GM21423 (cell line): ENCODE measurements around the gene MEI4.
"Not testable (repeated sequence)": the region's sequence is repeated elsewhere in the genome, so short reads cannot be mapped to it uniquely, and the experiment has no call there.

Experiments used
- ATAC-seq: cut with Tn5 transposase; IDR thresholded peaks from one replicate; pipeline ENCODE4 v1.9.1; 2021; ENCODE audit warnings: mild to moderate bottlenecking, moderate library complexity; ENCODE audit not compliant: unreplicated experiment

The MEI4 gene

GRCh38 chr6:77678048-77678447, 25.2 kb downstream of the MEI4 start:
- no peak for ATAC-seq

DNA sequence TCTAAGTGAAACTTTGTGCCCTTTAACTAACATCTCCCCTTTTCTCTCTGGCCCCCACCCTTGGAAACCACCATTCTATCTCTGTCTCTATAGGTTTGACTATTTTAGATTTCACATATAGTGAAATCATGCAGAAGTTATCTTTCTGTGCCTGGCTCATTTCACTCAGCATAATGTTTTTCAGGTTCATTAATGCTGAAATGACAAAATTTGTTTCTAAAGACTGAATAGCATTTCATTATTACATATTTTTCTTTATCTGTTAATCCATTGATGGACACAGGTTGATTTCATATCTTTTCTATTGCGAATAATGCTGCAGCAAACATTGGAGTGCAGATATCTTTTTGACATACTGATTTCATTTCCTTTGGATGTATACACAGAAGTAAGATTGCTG, 30.7 kb downstream of the MEI4 start:
- no peak for ATAC-seq

DNA sequence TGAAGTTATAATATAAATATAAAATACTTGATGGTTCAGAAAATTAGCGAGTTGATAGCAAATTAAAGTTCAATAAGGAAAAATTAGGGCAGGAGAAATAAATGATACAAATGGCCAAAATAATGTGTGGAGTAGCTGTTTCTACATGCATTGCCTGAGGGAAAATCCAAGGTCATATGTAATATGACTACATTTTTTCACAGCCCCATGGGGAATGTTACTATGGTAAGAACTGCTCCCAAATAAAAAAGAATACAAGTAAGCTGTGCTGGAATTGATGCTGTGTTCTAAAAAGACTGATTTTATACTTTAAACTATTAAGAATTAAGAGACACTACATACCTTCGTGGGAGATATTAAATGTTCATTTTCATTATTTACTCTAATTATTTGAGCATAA, 34.1 kb downstream of the MEI4 start:
- no peak for ATAC-seq

DNA sequence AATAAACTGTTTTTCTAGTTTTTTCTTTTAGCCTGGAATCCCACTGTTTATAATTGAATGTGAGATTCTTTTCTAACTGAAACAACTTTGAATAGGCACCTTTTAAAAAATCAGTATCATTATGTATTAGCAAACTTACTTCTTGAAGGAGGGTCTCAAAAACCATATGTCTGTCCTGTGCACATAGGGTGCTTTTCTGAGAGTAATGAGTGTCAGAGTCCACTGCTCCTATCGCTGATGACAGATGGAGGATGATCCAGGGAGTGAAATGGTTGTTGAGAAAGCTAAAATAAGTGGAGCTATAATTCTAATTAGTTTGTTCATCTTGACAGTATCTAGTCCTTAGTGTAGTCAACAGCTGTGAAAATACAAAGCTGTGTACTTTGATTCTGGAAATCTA, 35.8 kb downstream of the MEI4 start:
- ATAC-seq: no peak

DNA sequence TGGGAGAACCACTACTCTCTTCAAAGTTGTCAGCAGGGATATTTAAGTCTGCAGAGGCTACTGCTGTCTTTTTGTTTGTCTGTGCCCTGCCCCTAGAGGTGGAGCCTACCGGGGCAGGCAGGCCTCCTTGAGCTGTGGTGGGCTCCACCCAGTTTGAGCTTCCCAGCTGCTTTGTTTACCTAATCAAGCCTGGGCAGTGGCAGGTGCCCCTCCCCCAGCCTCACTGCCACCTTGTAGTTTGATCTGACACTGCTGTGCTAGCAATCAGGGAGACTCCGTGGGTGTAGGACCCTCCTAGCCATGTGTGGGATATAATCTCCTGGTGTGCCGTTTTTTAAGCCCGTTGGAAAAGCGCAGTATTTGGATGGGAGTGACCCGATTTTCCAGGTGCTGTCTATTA, 47.3 kb downstream of the MEI4 start:
- ATAC-seq: not testable (repeated sequence)

- ATAC-seq: no peak
These were observed 54.8 kb downstream of the MEI4 start for GRCh38 chr6:77707603-77708002.

DNA sequence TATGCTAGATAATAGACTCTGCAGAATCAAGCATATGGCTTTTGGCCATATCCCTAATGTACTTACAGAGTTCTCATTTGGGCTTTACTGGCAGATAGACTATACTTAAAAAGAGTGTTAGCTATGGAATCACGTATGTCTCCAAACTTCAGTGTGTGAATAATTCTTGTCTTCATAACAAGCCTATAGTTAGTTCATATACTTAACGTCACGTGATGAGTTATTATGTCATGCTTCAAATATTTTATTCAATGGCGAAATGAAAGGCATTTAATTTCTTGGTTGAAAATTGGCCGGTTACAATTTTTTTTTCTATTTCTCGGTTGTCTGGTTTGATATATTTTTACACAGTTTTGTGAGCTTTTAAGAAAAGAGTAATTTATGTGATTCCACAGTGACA, 62.7 kb downstream of the MEI4 start:
- ATAC-seq: no peak

DNA sequence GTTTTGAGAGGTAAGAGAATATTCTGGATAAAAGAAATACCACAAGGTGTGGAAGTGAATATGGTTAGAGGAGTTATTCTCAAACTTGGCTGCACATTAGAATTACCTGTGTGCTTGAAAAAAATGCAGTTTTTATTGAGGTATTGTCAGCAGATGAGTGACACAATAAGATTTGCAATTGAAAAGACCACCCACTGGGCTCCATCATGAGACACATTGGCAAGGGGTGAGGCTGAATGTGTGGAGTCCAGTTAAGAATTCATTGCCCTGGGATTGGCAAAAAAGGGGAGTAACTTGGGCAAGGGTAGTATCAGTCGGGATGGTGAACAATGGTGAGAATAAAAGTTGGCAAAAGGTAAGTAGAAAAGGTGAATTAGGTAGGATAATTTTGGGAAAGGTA, 63.5 kb downstream of the MEI4 start:
- no peak for ATAC-seq

GRCh38 chr6:77736010-77736409, 83.2 kb downstream of the MEI4 start:
- ATAC-seq: not testable (repeated sequence)

DNA sequence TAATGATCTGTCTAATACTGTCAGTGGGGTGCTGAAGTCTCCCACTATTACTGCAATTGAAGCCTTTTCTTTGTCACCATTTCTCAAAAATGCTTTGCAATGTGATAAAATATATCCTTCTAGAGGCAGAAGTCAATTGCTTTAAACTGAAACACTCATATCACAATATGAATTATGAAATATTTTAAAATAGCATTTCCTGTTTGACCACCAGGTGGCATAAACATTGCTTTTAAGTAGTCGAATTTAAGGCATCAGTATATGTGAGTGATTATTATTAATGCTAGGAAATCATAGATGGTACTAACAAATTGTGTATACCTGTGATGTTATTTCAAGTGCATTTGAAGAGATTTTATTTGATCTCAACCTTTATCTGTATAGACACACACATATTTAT, 87.5 kb downstream of the MEI4 start:
- no peak for ATAC-seq

- not testable (repeated sequence) for ATAC-seq
These were observed 99.3 kb downstream of the MEI4 start for GRCh38 chr6:77752156-77752555.

- ATAC-seq: no peak
These were observed 109.5 kb downstream of the MEI4 start for GRCh38 chr6:77762386-77762785.

- no peak for ATAC-seq
These were observed 110.3 kb downstream of the MEI4 start for GRCh38 chr6:77763124-77763523.

- no peak for ATAC-seq
These were observed 111.5 kb downstream of the MEI4 start for GRCh38 chr6:77764364-77764763.

- ATAC-seq: no peak
These were observed 120.5 kb downstream of the MEI4 start for GRCh38 chr6:77773157-77773822.

- ATAC-seq: no peak
These were observed 121.6 kb downstream of the MEI4 start for GRCh38 chr6:77774457-77774856.

DNA sequence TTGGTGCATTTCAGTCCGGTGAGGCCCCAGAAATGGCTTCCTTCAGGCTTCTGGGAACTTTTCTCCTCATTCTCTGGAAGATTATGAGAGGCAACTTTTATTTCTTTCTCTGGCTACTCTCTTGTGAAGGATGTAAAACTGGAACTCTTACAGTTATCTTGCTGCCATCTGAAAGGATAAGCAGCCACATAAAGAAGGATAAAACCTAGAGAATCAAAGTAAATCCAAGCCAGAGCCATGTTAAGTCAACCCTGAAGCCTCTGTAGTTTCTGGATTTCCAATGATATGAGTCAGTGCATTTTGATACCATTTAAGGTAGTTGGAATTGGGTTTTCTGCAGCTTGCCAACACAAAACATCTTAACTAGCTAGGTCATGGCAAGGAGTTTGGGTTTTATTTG, 123.6 kb downstream of the MEI4 start:
- no peak for ATAC-seq

DNA sequence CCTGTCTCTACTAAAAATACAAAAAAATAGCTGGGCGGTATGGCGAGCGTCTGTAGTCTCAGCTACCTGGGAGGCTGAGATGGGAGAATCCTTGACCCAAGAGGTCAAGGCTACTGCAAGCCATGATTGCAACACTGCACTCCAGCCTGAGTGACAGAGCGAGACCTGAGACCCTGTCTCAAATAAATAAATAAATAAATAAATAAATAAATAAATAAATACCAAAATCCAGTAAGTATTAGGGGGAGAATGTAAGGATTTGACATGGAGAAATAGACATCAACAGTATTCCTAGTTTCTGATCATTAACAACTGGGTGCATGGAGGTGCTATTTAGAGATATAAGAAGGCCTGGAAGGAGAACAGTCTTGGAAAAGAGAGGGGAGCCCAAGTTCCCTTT, 125.7 kb downstream of the MEI4 start:
- no peak for ATAC-seq

DNA sequence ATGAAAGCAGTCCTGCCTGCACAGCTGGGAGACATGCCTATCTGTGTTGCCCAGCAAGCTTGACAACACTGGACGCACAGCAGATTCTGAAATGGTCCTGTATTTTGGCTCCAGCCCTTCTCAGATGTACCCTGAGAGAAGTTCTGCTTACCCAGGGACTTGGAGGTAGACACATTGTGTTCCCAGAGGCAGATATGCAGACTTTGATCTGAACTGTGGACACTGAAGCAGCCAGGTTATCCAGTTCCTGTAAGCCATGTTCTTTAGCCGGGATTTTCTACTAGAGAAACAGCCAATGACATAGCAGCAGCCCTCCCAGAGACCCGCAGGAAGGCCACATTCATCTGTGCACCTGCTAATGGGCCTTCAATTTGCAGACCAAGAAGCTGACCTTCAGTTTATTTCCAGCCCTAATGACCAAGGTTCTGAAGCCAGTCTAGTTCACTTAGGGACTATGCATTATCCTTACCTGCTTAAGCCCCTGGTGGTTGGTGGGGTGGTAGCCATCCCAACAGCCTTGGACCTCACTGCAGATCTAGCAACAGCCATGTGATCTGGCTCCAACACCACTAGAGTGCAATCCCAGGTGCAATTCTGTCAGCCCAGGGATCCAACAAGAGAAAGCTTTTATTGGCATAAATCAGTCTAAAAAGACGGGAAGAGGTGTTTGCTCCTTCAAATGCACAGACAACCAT, 134.2 kb downstream of the MEI4 start:
- no peak for ATAC-seq

DNA sequence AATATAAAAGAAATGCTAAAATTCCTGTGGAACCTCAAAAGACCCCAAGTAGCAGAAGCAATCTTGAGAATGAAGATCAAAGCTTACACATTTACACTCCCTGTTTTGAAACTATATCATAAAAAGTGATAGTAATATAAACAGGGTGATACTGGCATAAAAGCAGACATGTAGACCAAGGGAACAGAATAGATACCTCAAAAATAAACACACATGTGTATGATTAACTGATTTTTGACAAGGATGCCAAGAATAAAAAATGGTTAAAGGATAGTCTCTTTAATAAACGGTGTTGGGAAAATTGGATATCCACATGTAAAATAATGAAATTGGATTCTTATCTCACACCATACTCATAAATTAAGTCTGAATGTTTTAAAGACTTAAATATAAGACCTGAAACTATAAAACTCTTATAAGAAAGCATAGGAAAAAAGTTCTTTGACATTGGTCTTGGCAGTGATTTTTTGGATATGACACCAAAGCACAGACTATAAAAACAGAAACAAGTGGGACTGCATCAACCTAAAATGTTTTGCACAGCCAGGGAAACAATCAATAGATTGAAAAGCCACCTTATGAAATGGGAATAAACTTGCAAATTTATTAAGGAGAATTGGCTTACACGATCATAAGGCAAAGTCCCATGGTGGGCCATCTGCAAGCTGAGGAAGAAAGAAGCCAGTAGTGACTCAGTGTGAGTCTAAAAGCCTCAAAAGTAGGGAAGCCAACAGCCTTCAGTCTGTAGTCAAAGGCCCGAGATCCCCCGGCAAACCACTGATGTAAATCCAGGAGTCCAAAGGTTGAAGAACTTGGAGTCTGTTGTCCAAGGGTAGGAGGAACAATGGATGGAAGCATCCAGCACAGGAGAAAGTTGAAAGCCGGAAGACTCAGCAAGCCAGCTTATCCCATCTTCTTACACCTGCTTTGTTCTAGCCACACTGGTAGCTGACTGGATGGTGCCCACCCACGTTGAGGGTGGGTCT, 144.3 kb downstream of the MEI4 start:
- no peak for ATAC-seq

- ATAC-seq: no peak
These were observed 159.5 kb downstream of the MEI4 start for GRCh38 chr6:77812304-77812703.

DNA sequence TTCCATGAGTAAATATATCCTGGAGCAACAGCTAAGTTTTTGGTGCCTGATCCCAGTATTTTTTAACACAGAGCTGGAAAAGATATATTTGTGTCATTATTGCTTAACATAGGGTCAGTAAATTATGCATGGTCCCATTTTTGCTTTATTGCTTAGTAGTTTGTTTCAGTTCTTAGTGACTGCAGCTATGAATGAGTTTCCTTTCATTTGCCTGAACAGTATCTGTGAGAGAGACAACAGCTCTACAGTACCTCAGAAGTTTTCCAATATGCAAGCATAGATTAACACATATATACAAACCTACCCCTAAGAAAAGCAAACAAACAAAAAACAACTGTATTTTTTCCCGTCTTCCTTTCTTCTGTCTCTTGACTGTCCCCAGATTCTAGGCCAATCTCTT, 160.3 kb downstream of the MEI4 start:
- no peak for ATAC-seq
